ENCODE results near the gene RHOB.

DNA sequence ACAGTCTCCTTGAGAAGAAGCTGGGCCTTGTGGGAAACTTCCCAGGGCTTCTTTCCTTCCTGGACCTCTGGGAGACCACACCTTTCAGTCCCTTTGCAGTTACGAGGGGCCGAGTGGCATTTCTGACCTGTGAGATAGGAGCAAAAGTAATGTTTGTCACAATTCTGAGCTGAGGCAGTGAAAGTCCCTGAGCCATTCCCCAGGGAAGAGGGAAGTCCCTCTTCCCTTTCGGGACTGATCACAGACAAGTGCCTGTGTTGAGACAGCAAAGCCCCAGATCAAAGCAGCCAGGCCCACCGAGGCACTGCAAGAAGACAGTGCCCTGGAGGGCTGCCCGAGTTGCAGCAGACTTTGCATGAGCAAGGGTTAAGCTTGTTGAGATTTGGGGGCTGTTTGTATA, 41.9 kb downstream of the RHOB start:
- no peak for TF ChIP-seq EZH2phosphoT487 (IDR thresholded peaks at IDR 0.05; ENCODE audit: borderline replicate concordance, low read length)
- TF ChIP-seq, protein P1, sequence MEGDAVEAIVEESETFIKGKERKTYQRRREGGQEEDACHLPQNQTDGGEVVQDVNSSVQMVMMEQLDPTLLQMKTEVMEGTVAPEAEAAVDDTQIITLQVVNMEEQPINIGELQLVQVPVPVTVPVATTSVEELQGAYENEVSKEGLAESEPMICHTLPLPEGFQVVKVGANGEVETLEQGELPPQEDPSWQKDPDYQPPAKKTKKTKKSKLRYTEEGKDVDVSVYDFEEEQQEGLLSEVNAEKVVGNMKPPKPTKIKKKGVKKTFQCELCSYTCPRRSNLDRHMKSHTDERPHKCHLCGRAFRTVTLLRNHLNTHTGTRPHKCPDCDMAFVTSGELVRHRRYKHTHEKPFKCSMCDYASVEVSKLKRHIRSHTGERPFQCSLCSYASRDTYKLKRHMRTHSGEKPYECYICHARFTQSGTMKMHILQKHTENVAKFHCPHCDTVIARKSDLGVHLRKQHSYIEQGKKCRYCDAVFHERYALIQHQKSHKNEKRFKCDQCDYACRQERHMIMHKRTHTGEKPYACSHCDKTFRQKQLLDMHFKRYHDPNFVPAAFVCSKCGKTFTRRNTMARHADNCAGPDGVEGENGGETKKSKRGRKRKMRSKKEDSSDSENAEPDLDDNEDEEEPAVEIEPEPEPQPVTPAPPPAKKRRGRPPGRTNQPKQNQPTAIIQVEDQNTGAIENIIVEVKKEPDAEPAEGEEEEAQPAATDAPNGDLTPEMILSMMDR (IDR thresholded peaks at IDR 0.05; ENCODE audit: low read depth, low read length, poor library complexity, severe bottlenecking): no peak
